GM19351 (cell line): ENCODE results near the gene IL10.
A peak's percentile ranks its signal among the peaks of the same experiment; 100 is the strongest.

Experiments
- ATAC-seq: cut with Tn5 transposase; IDR thresholded peaks from one replicate; pipeline ENCODE4 v1.9.1; 2021; ENCODE audit warnings: mild to moderate bottlenecking, moderate library complexity; ENCODE audit not compliant: unreplicated experiment

Gene IL10

DNA sequence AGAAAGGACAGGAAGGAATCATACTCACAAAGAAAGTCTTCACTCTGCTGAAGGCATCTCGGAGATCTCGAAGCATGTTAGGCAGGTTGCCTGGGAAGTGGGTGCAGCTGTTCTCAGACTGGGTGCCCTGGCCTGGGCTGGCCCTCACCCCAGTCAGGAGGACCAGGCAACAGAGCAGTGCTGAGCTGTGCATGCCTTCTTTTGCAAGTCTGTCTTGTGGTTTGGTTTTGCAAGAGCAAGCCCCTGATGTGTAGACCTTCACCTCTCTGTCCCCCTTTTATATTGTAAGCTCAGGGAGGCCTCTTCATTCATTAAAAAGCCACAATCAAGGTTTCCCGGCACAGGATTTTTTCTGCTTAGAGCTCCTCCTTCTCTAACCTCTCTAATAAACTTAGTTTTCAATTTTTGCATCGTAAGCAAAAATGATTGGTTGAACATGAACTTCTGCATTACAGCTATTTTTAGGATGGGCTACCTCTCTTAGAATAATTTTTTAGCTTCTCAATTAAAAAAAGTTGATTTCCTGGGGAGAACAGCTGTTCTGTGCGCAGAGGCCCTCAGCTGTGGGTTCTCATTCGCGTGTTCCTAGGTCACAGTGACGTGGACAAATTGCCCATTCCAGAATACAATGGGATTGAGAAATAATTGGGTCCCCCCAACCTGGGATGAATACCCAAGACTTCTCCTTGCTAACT lies at the start of gene IL10:
IL10 (minus strand) TSS at position 252 of the 695 bp plus-strand sequence; CDS start at position 193, 59 bp downstream.
- no peak for ATAC-seq

DNA sequence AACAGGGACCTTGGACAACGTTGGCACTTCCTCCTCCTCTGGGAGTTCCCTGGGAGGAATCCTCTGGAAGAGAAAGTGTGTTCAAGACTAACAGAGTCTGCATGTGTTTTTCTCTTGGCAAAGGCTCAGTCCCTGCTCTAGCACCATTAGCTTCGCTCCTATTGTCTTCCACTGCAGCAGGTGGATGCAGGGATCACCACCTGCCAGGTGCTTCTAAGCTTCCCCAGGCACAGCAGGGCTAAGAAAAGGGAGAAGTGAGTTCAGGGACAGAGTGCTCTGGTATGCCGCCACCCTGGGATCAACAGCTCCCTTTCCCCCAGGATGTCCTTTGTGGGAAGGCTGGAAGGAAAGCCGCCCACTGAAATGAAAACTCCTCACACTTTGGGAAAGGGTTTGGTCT lies 49.2 kb upstream of the IL10 start:
- ATAC-seq: no peak

DNA sequence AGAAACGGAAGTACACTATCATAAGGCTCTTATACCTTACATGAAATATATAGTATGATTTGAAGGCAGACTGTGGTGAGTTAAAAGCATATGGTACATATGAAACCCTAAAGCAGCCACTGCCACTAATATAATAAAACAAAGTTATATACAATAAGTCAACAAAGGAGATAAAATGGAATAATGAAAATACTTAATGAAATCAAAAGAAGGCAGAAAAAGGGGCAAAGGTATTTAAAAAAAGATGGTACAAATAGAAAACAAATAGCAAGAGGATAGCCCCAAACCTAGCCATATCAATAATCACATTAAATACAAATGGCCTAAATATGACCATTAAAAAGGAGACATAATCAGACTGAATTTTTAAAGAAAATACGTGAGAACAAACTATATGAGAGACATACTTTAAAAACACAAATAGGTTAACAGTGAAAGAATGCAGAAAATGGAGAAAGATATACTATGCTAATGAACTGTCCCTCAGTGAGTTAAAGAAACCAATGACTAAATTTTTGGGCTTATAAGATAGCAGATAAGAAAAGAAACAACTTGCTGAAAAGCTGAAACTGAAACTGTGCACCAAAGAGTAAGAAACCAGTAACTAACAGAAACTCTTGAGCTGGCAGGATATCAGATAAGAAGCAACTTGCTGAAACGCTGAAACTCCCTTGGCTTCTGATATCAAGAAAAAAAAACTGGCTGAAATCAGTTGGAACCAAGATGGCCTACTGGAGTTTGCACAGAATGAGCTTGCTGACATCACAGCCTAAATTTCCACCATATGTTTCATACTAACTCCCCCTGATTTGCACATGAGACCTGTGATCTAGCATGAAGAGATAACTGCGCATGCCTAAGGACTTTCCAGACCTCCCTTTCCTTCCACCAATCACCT lies 44.3 kb upstream of the IL10 start:
- peak; percentile 61 for ATAC-seq

DNA sequence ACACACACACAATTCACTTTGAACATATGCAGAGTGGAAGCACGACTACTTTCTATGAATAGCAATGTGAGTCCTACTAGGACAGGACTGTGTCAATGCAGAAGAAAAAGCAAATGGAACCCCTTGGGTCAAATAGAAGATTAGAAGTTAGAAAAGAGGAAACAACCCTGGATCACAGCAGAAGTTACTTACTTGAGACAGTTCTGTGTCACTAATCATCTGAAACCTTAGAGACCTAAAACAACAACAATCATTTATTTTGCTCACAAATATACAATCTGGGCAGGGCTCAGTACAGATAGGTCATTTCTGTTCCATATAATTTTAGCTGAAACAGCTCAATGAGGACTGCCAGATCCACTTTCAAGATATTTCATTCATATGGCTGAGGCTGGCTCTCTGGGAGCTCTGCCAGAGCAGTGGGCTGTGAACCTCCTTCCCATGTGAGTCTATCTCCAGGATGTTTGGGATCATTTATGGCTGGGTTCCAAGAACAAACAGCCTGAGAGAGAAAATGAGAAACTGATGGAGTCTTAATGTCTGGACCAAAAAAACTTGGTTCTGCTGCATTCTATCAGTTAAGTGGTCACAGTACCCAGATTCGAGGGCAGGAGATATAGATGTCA lies 42.5 kb upstream of the IL10 start:
- no peak for ATAC-seq

DNA sequence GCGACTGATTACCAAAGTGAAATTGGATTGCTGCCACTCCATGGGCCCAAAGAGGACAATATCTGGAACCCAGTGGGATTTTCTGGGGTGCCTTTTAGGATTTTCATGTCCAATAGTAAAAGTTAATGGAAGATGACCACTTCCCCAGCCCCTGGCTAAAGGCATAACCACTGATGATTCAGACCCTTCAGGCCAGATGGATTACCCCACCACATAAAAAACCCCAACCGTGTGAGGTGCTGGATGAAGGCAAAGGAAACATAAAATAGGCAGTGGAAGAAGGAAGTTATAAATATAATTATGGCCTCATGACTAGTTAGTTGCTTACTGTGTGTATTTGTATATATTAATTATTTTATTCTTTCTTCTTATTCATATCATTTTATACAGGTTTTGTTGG lies 40.2 kb upstream of the IL10 start:
- ATAC-seq: no peak

DNA sequence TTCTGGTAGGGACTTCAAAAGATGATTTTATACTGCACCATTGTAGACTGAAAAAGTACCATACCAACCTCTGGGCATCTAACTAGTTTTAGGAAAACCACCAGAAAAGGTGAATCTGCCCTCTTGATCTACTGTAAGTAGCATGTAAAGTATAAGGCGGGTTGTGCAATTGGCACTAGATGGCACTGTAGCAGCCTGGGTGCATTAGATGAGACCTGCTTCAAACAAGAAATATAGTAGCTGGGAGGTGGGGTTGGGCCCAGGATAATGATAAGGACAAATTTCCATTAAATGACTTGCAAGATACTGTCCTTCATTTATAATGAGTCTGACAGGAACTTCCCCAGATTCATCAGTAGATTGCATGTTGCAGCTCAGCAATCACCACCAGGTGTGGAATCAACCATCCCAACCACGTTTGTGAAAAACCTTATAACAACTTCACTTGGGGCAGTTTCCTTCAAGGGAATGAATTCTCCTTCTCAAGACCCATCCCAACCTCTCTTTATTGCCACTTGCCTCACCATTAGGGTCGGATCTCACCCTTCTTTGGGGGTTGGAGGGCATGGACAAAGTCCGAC lies 37.3 kb upstream of the IL10 start:
- no peak for ATAC-seq

DNA sequence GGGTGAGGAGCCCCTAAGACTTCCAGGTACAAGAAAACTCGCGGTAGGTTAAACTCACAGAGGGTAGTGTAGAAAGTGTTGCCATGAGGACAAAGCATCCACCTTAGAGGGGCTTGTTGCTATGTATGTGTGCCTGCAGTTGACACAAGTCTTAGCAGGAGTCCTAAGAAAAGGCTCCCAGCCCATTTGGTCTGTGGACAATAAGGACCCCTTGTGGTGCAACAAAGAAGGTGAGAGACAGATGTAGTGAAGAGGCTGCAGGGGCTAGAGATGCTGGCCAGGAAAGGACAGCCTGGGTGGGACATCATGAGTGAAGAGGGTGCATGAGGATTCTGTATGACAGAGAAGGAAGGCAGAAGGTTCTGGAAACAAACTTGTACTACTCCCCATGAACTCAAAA lies 36.3 kb upstream of the IL10 start:
- peak; percentile 66 for ATAC-seq

DNA sequence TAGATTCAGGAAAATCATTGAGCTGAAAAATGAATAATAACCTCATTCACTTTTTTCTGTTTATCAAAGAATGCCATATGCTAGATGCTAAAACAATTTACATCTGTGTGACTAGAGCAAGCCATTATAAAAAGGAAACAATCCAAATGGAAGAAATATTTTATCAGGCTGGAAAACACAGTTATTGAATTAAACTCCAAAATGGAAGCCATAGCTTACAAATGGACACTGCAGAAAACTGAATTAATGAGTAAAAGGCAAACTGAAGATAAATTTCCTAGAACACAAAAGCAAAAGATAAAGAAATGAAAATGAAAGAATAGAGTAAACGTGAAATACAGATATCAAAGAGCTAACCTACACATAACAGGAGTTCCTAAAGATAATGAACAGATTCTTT lies 33.1 kb upstream of the IL10 start:
- ATAC-seq: no peak

DNA sequence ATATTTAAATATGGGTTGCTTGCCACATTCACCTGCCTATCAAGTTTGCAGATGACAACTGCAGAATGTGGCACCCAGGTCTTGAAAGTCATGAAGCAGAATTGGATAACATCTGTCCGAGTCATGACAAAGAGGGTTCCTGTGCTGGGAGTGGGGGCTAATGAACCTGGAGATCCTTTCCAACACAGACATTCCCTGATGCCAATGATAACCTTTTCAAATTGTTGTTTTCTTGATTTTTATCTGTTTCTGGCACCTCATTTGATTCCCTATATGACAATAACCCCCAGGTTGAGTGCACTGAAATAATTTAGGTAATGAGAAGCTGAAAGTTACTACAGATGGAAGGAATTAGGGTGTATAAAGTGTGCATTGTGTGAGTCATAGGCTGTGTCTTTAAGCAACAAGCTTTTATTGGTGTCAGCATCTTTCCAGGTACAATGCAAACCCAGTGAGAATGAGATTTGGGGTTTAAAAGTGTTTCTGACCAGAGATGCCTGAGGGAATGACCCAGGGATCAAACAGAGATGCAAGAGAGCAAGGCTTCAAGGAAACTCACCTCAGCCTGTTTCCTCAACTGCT lies 32.0 kb upstream of the IL10 start:
- ATAC-seq: no peak

DNA sequence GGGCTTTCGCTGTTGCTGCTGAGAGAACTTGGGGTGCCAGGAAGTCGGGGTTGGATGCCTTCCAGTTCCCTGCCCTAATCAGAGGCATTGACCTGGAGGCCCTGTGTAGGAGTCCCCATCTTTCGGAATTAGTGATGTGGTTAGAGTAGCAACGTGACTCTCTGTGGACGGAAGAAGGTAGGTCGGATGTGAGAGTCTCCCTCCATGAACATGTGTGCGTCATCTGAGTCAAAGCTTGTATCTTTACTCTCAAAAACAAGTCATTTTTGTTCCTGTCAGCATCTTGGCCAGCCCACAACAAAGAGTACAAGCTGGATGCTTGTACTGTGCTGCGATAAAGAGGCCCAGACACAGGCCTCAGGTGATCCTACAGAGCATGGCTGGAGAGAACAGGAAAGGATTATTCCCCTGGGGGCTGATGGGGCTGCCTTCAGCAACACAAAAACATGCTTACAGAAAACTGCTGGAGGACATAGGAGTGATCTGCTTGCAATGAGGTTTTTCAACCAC lies 31.0 kb upstream of the IL10 start:
- peak; percentile 99 for ATAC-seq

DNA sequence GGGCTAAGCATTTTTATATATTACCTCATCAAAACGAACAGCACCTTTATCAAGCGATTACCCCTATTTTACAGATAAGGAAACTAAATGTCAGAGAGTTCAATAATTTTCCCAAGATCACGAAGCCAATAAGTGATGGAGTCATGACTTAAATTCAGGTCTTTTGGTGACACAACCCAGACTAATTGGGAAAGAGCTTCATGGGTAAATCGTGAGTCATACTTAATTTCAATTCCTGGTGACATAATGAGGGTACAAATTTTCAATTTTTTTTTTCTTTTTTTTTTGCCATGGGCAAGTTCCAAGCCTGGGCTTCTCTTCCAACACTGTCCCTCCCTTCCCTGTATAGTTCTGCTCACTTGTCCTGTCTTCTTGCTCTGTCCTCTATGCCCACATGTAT lies 30.1 kb upstream of the IL10 start:
- no peak for ATAC-seq

DNA sequence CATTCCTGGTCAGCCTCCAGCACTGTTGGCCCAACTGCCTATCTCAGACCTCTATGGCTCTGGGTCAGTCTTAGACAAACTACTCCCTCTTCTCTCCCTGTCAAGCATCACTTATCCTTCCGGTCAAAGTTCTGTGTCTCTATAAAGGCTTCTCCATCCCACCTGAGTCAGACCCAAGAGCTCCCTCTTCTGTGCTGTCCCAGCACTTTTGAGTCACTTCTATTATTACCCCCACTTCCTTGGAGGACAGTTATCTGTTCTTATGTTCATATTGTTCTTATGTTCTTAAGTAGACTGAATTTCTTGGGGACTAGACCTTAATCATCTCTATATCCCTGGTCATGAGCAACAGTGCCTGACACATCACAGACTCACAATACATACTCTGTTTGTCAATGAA lies 29.2 kb upstream of the IL10 start:
- ATAC-seq: no peak

DNA sequence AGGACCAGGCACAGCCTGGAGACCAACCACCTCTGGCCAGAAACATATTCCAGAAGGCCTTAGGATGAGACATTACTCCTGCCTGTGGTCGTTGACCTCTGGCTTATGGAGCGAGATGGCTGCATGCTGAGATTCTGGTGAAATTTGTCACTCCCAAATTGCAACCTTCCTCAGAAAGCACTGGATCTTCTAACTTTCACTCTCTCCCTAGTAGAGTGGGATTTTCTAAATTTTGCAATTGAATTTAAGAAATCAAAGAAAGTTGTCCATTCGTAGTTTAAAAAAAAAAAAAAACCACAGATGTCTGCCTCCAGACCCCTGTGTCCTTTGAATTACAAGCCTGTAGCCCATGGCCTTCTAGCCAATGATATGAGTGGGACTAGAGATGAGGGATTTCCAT lies 28.6 kb upstream of the IL10 start:
- no peak for ATAC-seq

DNA sequence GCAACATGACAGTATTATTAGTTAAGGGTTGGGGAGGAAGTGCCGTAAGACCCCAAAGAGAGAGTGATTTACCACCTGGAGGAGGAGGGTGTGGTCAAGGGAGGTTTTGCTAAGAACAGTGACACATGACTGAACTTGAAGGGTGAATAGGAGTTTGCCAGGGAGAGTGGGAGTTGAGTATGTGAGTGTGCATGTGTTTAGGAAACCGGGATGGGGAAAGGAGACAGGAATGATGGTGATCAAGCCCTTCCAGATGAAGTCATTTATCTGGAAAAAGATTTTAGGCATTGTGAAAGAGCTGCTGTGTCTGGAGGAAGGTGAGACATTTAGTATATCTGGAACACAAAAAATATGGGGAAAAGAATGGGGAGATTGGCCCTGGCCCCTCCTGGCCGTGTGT lies 28.1 kb upstream of the IL10 start:
- no peak for ATAC-seq

DNA sequence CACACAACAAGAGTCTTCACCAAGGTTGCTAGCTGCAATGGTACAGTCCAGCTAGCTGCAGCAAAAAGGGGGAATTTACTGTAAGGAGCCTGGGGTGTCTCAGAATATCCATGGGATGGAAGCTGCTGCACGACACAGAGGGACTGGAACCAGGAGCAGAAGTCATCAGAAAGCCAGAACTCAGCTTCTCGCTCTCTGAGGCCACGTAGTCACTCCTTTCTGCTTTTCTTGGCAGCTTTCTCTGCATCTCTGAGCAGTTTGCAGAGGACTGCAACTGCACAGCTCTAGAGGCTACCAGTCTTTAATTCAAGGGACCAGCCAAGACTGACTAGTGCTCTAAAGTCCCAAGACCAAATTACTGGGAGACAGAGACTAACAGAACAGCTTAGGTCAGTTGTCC lies 27.0 kb upstream of the IL10 start:
- ATAC-seq: no peak

DNA sequence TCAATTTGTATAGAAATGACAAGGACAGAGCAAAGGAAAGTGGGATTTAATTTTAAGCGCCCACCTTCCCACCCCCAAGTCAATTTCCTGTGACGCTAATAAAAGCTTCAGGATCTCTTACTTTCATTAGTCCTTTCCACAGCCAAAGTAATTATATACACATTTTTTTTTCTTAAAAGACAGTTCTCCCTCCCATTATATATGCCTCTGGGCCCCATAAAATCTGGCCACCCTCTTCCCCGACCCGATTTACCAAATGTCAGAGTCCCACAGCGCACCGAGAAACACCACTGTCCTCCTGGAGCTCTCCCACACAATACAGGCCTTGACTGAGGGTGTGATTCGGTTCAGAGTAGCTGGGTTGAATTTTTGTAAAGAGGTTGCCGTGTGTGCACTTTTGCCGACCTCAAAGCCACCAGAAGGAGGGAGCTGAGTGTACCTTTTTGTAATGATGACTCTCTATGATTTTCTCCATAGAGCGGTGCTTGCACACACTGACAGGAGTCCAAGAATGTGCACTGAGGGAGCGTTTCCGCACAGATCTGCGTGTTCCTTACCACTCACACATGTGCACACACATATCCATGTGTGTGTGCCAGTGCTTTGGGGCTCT lies 26.2 kb upstream of the IL10 start:
- no peak for ATAC-seq

DNA sequence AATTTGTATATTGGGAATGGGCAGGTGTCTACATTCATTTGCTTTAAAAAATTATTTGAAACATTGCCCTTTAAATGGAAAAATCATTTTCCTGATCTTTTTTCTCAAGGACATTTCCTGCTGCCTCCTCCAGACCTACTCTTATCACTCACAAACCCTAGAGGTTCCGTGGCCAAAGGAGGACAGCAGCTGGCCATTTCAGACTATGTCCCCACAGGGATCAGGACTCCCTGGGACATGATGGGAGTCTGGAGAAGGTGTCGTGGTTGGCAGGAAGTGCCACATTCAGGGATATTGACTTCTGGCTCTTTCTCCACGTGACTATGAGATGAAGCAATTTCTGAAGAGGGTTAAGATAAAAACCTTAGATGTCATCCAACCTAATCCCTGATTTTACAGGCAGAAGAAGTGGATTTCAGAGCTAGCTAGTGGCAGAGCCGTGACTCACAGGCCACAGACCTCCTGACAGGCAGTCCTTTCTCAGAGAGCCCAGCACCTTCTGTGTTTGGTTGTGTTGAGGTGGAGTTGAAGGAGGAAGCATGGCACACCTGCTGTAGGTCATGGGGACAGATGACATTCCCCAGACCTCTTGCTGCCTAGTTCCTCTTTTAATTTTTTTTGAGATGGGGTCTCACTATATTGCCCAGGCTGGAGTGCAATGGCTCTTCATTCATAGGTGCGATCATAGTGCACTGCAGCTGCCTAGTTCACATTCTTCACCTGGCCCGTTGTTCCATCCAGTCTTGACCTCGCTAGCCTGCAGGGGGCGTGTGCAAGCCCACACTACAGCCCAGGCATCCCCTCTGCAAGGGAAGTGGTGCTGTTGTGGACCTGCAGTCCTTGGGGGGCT lies 25.5 kb upstream of the IL10 start:
- ATAC-seq: no peak

DNA sequence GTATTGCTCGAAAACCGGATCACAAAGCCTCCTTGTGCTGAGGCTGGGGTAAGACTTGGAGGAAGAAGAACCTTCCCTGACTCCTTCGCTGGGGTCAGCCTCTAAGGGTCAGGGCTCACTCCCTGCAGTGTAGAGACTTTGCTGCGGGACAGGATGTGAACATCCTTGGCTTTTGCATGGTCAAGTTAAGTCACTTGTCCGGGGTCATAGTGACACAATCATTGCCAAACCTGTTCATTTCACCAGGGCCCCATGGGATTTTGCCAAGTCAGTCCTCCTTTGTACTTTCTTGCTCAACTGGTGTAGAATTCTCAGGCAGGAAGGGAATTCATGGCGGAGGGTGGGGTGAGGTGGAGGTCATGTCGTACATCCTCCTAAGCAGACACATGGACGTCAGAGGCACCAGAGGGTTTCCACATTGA lies 24.7 kb upstream of the IL10 start:
- ATAC-seq: no peak

DNA sequence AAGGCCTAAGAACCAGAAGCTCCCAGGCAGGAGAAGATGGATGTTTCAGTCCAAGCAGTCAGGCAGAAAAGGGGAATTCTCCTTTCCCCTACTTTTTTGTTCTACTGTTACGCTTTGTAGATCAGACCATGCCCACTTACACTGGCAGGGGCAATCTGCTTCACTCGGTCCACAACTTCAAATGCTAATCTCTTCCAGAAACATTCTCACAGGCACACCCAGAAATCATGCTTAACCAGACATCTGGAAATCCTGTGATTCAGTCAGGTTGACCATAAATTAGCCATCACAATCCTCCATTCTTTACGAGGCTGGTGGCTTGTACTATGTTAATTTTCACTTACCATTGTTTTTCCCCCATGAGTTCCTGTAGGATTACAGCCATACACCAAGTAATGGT lies 23.8 kb upstream of the IL10 start:
- no peak for ATAC-seq
